Common myeloid progenitor, CD34-positive (primary cell): ENCODE measurements around the gene ATP5PF.
"Not testable (repeated sequence)": the region's sequence is repeated elsewhere in the genome, so short reads cannot be mapped to it uniquely, and the experiment has no call there.

Experiments used
- CTCF ChIA-PET: fragments of 350-600 bp; sonication (Branson Sonifier 250); formaldehyde crosslinking; loops from one replicate; lab custom pipeline; 2021; ENCODE audit warnings: antibody characterized with exemption; lab: Charles Lee
- POLR2A ChIA-PET: fragments of 350-600 bp; sonication (Branson Sonifier 250); formaldehyde crosslinking; loops from one replicate; lab custom pipeline; 2021; ENCODE audit warnings: antibody characterized with exemption; lab: Charles Lee
- DNase-seq, 3 donors: peaks; one replicate each; pipeline versions ENCODE4 v3.0.0 to v3.0.0-alpha.2; 2013
- H3K27ac ChIP-seq, 2 experiments: 1 replicate in 1 of 2; 2 replicates in 1 of 2; pipeline ENCODE4 v1.7.0; 2013; ENCODE audit warnings: inconsistent platforms in 2 of 2, low read length in 2 of 2, mild to moderate bottlenecking in 2 of 2, low read depth in 1 of 2, moderate library complexity in 1 of 2; ENCODE audit not compliant: severe bottlenecking in 2 of 2, insufficient read depth in 1 of 2, poor library complexity in 1 of 2
- H3K27me3 ChIP-seq, 5 experiments: replicated peaks in 2 of 5; 1 replicate in 3 of 5; 2 replicates in 2 of 5; pipeline versions ENCODE4 v1.6.1 to v1.7.0; 2013; ENCODE audit warnings: low read length in 4 of 5, mild to moderate bottlenecking in 2 of 5, moderate library complexity in 2 of 5, inconsistent platforms in 1 of 5; ENCODE audit not compliant: insufficient read depth in 5 of 5, control insufficient read depth in 4 of 5
- H3K36me3 ChIP-seq, 4 experiments: 1 replicate in 2 of 4; 2 replicates in 2 of 4; pipeline versions ENCODE4 v1.6.1 to v1.7.0; 2013; ENCODE audit warnings: low read length in 3 of 4, control low read depth in 1 of 4, mild to moderate bottlenecking in 1 of 4; ENCODE audit not compliant: control insufficient read depth in 4 of 4, insufficient read depth in 4 of 4
- H3K4me1 ChIP-seq, 4 experiments: 1 replicate in 3 of 4; 2 replicates in 1 of 4; pipeline versions ENCODE4 v1.6.1 to v1.7.1; 2013; ENCODE audit warnings: low read length in 3 of 4, mild to moderate bottlenecking in 3 of 4, control low read depth in 1 of 4, inconsistent platforms in 1 of 4, moderate library complexity in 1 of 4; ENCODE audit not compliant: control insufficient read depth in 4 of 4, insufficient read depth in 4 of 4; ENCODE audit errors: control extremely low read depth in 1 of 4
- H3K4me3 ChIP-seq, 7 experiments: 1 replicate in 4 of 7; 2 replicates in 3 of 7; pipeline versions ENCODE4 v1.5.1 to v1.7.0; 2013; ENCODE audit warnings: mild to moderate bottlenecking in 7 of 7, low read length in 6 of 7, moderate library complexity in 6 of 7, inconsistent platforms in 2 of 7, low read depth in 2 of 7, control low read depth in 1 of 7; ENCODE audit not compliant: insufficient read depth in 4 of 7, control insufficient read depth in 1 of 7; ENCODE audit errors: extremely low read depth in 1 of 7
- H3K9me3 ChIP-seq, 5 experiments: 1 replicate in 4 of 5; 2 replicates in 1 of 5; pipeline versions ENCODE4 v1.6.1 to v1.7.1; 2013; ENCODE audit warnings: low read length in 4 of 5, mild to moderate bottlenecking in 2 of 5, inconsistent platforms in 1 of 5, low read depth in 1 of 5, moderate library complexity in 1 of 5; ENCODE audit not compliant: control insufficient read depth in 4 of 5, insufficient read depth in 2 of 5; ENCODE audit errors: control extremely low read depth in 1 of 5
- WGBS: methylation state at CpG from one replicate; pipeline ENCODE4 v1.1.5; 2013; ENCODE audit not compliant: insufficient coverage; 5-methylcytosine and 5-hydroxymethylcytosine counted together

The ATP5PF gene

GRCh38 chr21:25732091-25732760 is 2.5 kb downstream of the ATP5PF start:
- no peak overlapping the region for H3K4me3 ChIP-seq
- POLR2A ChIA-PET: interaction anchor here (0.6 kb wide), 2 partner anchors 15 to 25 kb away, joined by 3 read pairs; no protein-coding TSS in a partner anchor
- H3K36me3 ChIP-seq: peaks cover 9 to 36% (median 22%) of the 10 kb centered on the region in 4 experiments
- no peaks in the 10 kb centered on the region for H3K27me3 ChIP-seq
- peak overlapping the region in 1 of 2 experiments; percentile 20 for H3K27ac ChIP-seq
- H3K9me3 ChIP-seq: no peaks in the 10 kb centered on the region
- 93% methylated on average over 2 of the region's 6 CpGs for WGBS
- CTCF ChIA-PET: no interaction called here
- H3K4me1 ChIP-seq: peaks cover 21 to 29% (median 24%) of the 10 kb centered on the region in 4 experiments
- no peak for DNase-seq

DNA sequence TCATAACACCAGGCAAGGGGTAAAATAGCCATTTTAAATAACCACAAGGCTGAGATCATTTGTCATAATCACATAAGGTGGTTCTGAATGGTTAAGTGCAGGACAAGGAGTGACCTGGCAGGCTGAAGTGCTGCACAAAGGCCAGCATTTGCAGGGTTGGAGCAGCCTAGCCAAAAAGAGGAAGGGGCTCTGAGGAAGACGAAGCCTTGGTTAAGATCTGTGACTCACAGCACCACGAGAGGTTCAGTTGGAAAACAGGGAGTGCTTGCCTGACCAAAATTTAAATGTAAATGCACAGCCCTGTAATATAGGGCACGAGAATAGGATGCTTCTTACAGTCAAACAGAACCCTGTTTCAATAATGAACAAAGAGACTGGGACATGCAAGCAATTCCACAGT is 12.1 kb downstream of the ATP5PF start:
- Histone ChIP-seq H3K4me3 (no peak overlapping the region), H3K36me3 (peaks cover 6 to 41% (median 30%) of the 10 kb centered on the region in 4 experiments), H3K27ac (peak overlapping the region in 1 of 2 experiments; percentile 37), H3K9me3 (no peaks in the 10 kb centered on the region), H3K27me3 (no peaks in the 10 kb centered on the region), H3K4me1 (peaks cover 0 to 31% (median 13%) of the 10 kb centered on the region in 4 experiments)
- CTCF ChIA-PET: interaction anchor here (1.0 to 1.4 kb wide), 2 partner anchors 11 to 114 kb away, joined by 4 to 5 read pairs; no protein-coding TSS in a partner anchor
- POLR2A ChIA-PET: interaction anchor here (0.6 kb wide), 1 partner anchor 26 kb away, joined by 3 read pairs; no protein-coding TSS in a partner anchor
- WGBS: 52% methylated on average over 3 of the region's 3 CpGs
- peak; percentile 9 to 75 (median 67) for DNase-seq

DNA sequence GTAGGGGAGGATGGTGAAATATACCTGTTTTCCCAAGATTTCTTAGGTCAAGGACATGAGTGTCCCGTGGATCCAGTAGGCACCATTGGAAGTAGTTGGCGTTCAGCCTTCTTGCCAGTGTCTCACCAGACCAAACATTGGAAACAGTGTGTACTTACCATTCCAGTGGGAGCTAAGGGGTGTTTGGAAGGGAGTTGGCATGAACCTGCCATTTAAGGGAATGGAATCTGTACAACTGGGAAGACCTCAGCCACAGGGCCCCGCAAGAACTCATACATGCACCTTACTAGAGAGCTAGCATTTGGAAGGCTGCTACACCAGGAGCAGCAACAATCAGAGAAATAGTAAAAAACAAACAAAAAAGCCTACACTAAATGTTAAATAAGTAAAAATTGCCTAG is 12.7 kb downstream of the ATP5PF start:
- peaks cover 4 to 36% (median 26%) of the 10 kb centered on the region in 4 experiments for H3K36me3 ChIP-seq
- no peak overlapping the region for H3K4me3 ChIP-seq
- CTCF ChIA-PET: interaction anchor here (1.0 to 1.1 kb wide), 2 partner anchors 73 to 114 kb away, joined by 4 read pairs; no protein-coding TSS in a partner anchor
- no peak overlapping the region for H3K27ac ChIP-seq
- H3K27me3 ChIP-seq: no peaks in the 10 kb centered on the region
- no peaks in the 10 kb centered on the region for H3K9me3 ChIP-seq
- H3K4me1 ChIP-seq: peaks cover 0 to 36% (median 18%) of the 10 kb centered on the region in 4 experiments
- WGBS: 100% methylated on average over 2 of the region's 3 CpGs
- DNase-seq: no peak
- POLR2A ChIA-PET: no interaction called here

- H3K27me3 ChIP-seq: no peaks in the 10 kb centered on the region
- POLR2A ChIA-PET: interaction anchor here (0.6 kb wide), 1 partner anchor 15 kb away, joined by 3 read pairs; no protein-coding TSS in a partner anchor
- CTCF ChIA-PET: interaction anchor here (0.6 to 3.1 kb wide), 6 partner anchors 16 to 111 kb away, joined by 3 to 10 read pairs (median 4); no protein-coding TSS in a partner anchor
- H3K4me1 ChIP-seq: peaks cover 0 to 20% (median 10%) of the 10 kb centered on the region in 4 experiments
- no peak overlapping the region for H3K4me3 ChIP-seq
- DNase-seq: peak; percentile 48 to 81 (median 79)
- H3K27ac ChIP-seq: peak overlapping the region in 1 of 2 experiments; percentile 58
- H3K9me3 ChIP-seq: no peaks in the 10 kb centered on the region
- peaks cover 6 to 15% (median 6%) of the 10 kb centered on the region in 4 experiments for H3K36me3 ChIP-seq
- WGBS: 0% methylated on average over 1 of the region's 5 CpGs
These were observed 17.1 kb downstream of the ATP5PF start for GRCh38 chr21:25717491-25718147.

GRCh38 chr21:25714066-25714465 is 20.6 kb downstream of the ATP5PF start:
- ChIA-PET POLR2A (interaction anchor here (0.6 kb wide), 1 partner anchor 129 kb away, joined by 3 read pairs; no protein-coding TSS in a partner anchor), CTCF (interaction anchor here (4.3 kb wide), 1 partner anchor 106 kb away, joined by 22 read pairs; the partner anchor contains the start of gene MRPL39)
- H3K4me3 ChIP-seq, DNase-seq, H3K36me3 ChIP-seq, H3K27me3 ChIP-seq, H3K9me3 ChIP-seq, H3K27ac ChIP-seq: not testable (repeated sequence)
- H3K4me1 ChIP-seq: peaks cover 0 to 11% (median 7%) of the 10 kb centered on the region in 4 experiments
- 100% methylated on average over 5 of the region's 10 CpGs for whole genome bisulfite sequencing

DNA sequence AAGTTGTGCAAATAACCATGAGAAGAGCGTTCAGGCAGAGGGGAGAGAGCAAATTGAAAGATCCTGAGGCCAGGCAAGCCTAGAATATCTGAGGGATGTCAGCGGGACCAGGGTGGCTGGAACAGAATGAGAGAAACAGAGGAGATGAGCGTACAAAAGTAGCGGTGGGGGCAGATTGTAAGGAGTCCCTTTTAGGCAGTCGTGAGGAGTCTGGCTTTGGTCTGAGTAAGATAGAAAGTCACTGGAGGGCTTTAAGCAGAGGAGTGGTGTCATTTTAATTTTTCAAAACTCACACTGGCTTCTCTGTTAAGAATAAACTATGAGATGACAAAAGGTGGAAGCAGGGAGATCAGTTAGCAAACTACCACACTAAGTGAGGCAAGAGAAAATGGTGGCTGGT is 24.2 kb downstream of the ATP5PF start:
- Histone ChIP-seq H3K4me1 (no peaks in the 10 kb centered on the region), H3K9me3 (no peaks in the 10 kb centered on the region), H3K27me3 (no peaks in the 10 kb centered on the region), H3K36me3 (peaks cover 0 to 5% (median 4%) of the 10 kb centered on the region in 4 experiments), H3K27ac (no peak overlapping the region), H3K4me3 (no peak overlapping the region)
- WGBS: 98% methylated on average over 5 of the region's 5 CpGs
- ChIA-PET CTCF (interaction anchor here (1.5 to 4.3 kb wide), 2 partner anchors 102 to 103 kb away, joined by 8 to 22 read pairs; partner anchors contain the start of gene MRPL39), POLR2A (interaction anchor here (1.0 kb wide), 1 partner anchor 24 kb away, joined by 3 read pairs; the partner anchor contains the start of genes ATP5PF and GABPA)
- no peak for DNase-seq
